ENCODE results near the gene TLR5. TPM values are rescaled to one million over a fixed set of nuclear protein-coding genes. Genes with fewer than 3 reads are reported as not detected.
"Not testable (repeated sequence)": the region's sequence is repeated elsewhere in the genome, so short reads cannot be mapped to it uniquely, and the experiment has no call there.

TLR5 gene
- total and polyA plus RNA-seq, 2 donors from 2014 or later, result 3.7 to 31.3 TPM

- H3K9me3 ChIP-seq (ENCODE audit: control insufficient read depth in 2 of 3, insufficient read depth in 1 of 3, low read length in 3 of 3), result no peaks in the 10 kb centered on the region
- no peaks in the 10 kb centered on the region for H3K27me3 ChIP-seq (ENCODE audit: control insufficient read depth, insufficient read depth, low read length)
- no peak overlapping the region for H3K9ac ChIP-seq (ENCODE audit: low read length in 3 of 3)
- H3K4me3 ChIP-seq (ENCODE audit: low read length in 3 of 3), result no peak overlapping the region
- TF ChIP-seq, protein P1, sequence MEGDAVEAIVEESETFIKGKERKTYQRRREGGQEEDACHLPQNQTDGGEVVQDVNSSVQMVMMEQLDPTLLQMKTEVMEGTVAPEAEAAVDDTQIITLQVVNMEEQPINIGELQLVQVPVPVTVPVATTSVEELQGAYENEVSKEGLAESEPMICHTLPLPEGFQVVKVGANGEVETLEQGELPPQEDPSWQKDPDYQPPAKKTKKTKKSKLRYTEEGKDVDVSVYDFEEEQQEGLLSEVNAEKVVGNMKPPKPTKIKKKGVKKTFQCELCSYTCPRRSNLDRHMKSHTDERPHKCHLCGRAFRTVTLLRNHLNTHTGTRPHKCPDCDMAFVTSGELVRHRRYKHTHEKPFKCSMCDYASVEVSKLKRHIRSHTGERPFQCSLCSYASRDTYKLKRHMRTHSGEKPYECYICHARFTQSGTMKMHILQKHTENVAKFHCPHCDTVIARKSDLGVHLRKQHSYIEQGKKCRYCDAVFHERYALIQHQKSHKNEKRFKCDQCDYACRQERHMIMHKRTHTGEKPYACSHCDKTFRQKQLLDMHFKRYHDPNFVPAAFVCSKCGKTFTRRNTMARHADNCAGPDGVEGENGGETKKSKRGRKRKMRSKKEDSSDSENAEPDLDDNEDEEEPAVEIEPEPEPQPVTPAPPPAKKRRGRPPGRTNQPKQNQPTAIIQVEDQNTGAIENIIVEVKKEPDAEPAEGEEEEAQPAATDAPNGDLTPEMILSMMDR (IDR thresholded peaks at IDR 0.05; ENCODE audit: borderline replicate concordance, extremely low read depth, insufficient read depth), result peak; percentile 8
- FAIRE-seq (no peak), DNase-seq (peak in 3 of 5 donors; percentile 13 to 22 (median 19))
- H3K27ac ChIP-seq (ENCODE audit: low read depth in 2 of 2, low read length in 2 of 2), result no peak overlapping the region
- intact Hi-C loops (cut with DNase I), result no loop called here
- H3K4me1 ChIP-seq (ENCODE audit: control insufficient read depth in 2 of 3, insufficient read depth in 2 of 3, low read depth in 1 of 3, low read length in 3 of 3), result no peaks in the 10 kb centered on the region
- H3K36me3 ChIP-seq (ENCODE audit: control insufficient read depth in 2 of 3, insufficient read depth in 3 of 3, low read length in 3 of 3), result no peaks in the 10 kb centered on the region
Observed at GRCh38 chr1:223175032-223175431, 32.0 kb upstream of the TLR5 start.

- DNase-seq; FAIRE-seq; intact Hi-C loops (cut with DNase I); H3K4me3 ChIP-seq (ENCODE audit: low read length in 3 of 3); H3K36me3 ChIP-seq (ENCODE audit: control insufficient read depth in 2 of 3, insufficient read depth in 3 of 3, low read length in 3 of 3); H3K9me3 ChIP-seq (ENCODE audit: control insufficient read depth in 2 of 3, insufficient read depth in 1 of 3, low read length in 3 of 3); H3K27ac ChIP-seq (ENCODE audit: low read depth in 2 of 2, low read length in 2 of 2); H3K9ac ChIP-seq (ENCODE audit: low read length in 3 of 3); H3K4me1 ChIP-seq (ENCODE audit: control insufficient read depth in 2 of 3, insufficient read depth in 2 of 3, low read depth in 1 of 3, low read length in 3 of 3); H3K27me3 ChIP-seq (ENCODE audit: control insufficient read depth, insufficient read depth, low read length): not testable (repeated sequence)
Observed at GRCh38 chr1:223169458-223169857, 26.4 kb upstream of the TLR5 start.

DNA sequence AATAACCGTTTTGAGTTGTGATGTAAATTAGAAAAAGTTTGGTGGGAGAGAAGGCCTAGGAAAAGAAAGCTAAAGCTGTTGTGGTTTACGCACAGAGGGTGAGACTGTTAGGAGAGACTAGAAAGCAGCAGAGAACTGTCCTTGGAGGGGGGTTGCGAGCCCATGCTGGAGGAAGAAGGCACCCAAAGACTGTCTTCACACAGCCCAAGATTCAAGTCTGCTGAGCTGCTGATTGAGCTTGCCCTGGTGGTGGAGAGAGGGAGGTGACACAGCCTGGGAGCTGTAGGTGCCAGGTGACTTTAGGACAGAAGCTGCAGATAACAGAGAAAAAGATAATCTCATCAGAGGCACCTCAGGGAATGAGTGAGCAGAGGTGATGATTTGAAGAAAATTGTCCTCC lies 18.3 kb upstream of the TLR5 start:
- Histone ChIP-seq H3K36me3 (ENCODE audit: control insufficient read depth in 2 of 3, insufficient read depth in 3 of 3, low read length in 3 of 3) (no peaks in the 10 kb centered on the region), H3K27me3 (ENCODE audit: control insufficient read depth, insufficient read depth, low read length) (no peaks in the 10 kb centered on the region), H3K4me1 (ENCODE audit: control insufficient read depth in 2 of 3, insufficient read depth in 2 of 3, low read depth in 1 of 3, low read length in 3 of 3) (no peaks in the 10 kb centered on the region), H3K9ac (ENCODE audit: low read length in 3 of 3) (no peak overlapping the region), H3K4me3 (ENCODE audit: low read length in 3 of 3) (no peak overlapping the region), H3K9me3 (ENCODE audit: control insufficient read depth in 2 of 3, insufficient read depth in 1 of 3, low read length in 3 of 3) (no peaks in the 10 kb centered on the region), H3K27ac (ENCODE audit: low read depth in 2 of 2, low read length in 2 of 2) (no peak overlapping the region)
- intact Hi-C loops (cut with DNase I), result no loop called here
- TF ChIP-seq, protein P1 (IDR thresholded peaks at IDR 0.05; ENCODE audit: borderline replicate concordance, extremely low read depth, insufficient read depth), result no peak
- DNase-seq (no peak), FAIRE-seq (no peak)

GRCh38 chr1:223156343-223156742 lies 13.3 kb upstream of the TLR5 start:
- H3K9me3 ChIP-seq (ENCODE audit: control insufficient read depth in 2 of 3, insufficient read depth in 1 of 3, low read length in 3 of 3), result no peaks in the 10 kb centered on the region
- H3K9ac ChIP-seq (ENCODE audit: low read length in 3 of 3), result no peak overlapping the region
- no peak overlapping the region for H3K4me3 ChIP-seq (ENCODE audit: low read length in 3 of 3)
- FAIRE-seq (no peak), DNase-seq (no peak)
- no peaks in the 10 kb centered on the region for H3K4me1 ChIP-seq (ENCODE audit: control insufficient read depth in 2 of 3, insufficient read depth in 2 of 3, low read depth in 1 of 3, low read length in 3 of 3)
- H3K36me3 ChIP-seq (ENCODE audit: control insufficient read depth in 2 of 3, insufficient read depth in 3 of 3, low read length in 3 of 3), result no peaks in the 10 kb centered on the region
- intact Hi-C loops (cut with DNase I), result no loop called here
- H3K27ac ChIP-seq (ENCODE audit: low read depth in 2 of 2, low read length in 2 of 2), result no peak overlapping the region
- no peaks in the 10 kb centered on the region for H3K27me3 ChIP-seq (ENCODE audit: control insufficient read depth, insufficient read depth, low read length)
- TF ChIP-seq, protein P1 (IDR thresholded peaks at IDR 0.05; ENCODE audit: borderline replicate concordance, extremely low read depth, insufficient read depth), result no peak

All from kidney (tissue), 14 donors.